Suppressor macrophage treated with lipopolysaccharide for 1 hour (primary cell): ENCODE data around the gene COL20A1.

Source experiments
- DNase-seq, 3 donors: peaks; one replicate each; pipeline ENCODE4 v3.0.0-alpha.2; 2020 to 2022

COL20A1 gene

DNA sequence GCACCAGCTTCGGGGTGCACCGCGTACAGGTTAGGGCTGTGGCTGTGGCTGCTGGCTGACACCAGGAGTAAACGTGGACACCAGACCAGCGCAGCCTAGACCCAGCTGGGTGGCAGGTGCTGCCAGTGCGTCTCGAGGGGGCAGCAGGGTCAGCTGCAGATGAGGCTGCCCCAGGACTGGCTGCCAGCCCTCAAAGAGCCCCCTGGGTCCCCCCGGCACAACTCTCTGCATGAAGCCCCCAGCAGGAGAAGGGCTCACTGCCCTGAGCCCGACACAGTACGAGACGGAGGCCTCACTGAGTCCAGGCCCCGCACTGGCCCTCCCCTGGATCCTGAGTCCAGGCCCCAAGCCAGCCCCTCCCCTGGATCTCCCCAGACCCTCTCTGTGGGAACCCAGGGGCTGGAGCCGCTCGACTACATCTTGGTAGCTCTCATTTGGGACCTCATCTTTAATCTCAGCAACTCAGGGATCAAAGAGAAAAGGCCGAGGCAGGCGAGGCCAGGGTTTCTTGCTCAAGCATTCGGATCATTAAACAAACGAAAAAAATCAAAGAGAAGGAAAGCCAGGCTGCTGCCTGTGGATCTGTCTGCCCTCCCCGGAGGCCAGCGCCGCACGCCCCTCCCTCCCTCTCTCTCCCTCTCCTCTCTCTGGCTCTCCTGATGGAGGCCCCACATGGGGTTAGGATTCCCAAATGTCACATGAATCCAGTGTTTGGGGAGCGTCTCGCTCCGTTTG is 31.8 kb upstream of the COL20A1 start:
- no peak for DNase-seq

DNA sequence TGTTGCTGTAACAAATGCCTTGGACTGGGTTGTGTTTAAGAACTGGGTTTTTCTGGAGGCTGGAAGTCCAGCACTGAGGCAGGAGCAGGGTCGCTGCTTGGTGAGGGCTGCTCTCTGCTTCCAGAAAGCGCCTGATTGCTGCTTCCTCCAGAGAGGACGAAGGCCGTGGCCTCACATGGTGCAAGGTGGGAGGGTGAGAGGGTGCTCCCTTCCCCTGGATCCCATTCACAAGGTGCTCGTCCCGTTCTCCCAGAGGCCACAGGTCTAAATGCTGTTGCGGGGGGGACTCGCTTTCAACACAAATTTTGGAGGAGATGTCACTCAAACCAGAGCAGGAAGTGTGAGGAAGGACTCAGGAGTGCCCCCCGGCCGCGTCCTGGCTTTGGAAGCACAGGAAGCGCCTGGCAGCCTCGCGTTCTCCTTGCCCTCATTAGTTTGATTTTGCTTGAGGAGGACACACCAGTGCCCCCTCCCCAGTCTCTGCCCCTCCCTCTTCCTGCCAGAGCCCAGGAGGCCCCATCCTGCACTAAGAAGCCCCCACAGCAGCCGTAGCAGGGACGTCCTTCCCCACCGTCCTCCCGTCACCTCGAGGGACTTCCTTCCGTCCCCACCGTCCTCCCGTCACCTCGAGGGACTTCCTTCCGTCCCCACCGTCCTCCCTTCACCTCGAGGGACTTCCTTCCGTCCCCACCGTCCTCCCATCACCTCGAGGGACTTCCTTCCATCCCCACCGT is 31.0 kb upstream of the COL20A1 start:
- no peak for DNase-seq

DNA sequence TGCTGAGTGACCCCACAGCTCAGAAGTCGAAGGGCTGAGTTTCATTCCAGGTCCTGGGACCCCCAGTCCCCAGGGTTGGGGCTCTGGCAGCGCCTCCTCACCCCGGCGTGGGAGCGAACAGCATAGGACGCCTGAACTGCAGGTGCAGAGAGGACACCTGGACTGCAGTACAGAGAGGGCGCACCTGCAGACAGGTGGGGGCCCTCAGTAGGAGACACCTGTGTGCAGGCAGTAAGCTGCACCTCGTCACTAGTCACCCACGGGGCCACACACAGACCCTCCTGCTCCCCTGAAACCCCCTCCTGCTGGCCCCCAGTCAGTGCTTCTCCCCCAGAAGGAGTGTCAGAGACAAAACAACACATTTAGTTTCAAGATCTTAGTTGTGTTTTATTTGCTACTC is 30.1 kb upstream of the COL20A1 start:
- no peak for DNase-seq

DNA sequence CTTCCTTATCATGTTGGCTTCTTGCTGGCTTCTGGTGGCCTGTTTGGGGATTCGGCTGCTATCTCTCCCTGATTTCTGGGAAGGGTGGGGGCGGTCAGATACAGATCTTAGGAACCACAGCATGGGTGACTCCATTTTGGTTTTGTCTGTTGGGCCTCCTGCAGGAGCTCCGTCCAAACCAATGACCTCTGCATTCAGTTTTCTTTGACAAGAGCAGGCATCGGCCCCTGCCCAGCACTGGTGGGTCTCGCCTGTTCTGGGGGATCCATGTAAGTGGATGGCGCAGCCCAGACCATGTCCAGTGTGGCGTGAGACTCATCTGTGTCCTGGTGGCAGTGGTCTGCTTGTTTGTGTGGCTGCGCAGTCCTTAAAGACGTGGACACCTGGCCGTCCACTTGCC is 29.0 kb upstream of the COL20A1 start:
- DNase-seq = no peak

DNA sequence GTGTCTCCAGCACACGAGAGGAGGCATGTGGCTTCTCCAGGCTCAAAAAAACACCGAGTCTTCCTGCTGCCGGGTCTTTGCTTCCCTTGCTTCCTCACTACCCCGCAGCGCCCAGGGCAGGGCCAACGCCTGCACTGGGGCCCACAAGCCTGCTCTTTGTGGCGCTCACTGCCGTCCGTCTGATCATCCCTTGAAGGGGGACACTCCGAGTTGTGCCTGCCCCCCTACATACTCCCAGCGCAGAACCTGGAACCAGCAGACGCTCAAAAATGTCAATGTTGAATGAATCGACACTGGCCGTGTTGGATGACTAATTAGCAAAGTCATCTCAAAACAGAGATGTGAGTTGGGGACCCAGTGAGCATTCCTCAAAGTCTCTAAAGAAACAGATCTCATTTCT is 28.5 kb upstream of the COL20A1 start:
- DNase-seq = no peak

DNA sequence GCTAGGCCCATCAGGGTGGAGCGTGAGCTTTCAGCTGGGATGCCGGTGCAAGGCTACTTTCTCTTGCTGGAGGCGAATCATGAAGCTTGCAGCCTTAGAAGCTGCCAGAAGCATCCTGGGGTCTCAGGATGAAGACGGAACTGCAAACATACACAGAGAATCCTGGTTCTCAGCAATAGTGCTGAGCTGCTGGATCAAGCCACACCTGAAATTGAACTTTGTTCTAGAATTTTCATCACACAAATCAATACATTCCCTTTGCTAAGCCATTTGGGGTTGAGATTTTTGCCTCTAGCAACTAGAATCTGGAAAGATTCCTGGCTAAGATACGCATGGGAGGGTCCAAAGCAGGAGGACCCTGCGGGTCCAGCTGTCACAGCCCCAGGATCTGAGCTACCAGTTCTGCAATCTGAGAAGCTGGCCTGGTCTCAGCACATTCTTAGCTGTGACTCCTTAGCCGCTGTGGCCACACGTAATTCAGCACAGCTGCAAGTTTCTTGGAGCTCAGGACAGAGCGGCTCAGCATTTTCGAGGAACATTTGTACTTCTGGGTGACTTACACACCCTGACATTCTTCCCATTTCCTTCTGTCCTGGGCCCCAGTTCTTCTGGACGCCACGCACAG is 27.0 kb upstream of the COL20A1 start:
- no peak for DNase-seq

DNA sequence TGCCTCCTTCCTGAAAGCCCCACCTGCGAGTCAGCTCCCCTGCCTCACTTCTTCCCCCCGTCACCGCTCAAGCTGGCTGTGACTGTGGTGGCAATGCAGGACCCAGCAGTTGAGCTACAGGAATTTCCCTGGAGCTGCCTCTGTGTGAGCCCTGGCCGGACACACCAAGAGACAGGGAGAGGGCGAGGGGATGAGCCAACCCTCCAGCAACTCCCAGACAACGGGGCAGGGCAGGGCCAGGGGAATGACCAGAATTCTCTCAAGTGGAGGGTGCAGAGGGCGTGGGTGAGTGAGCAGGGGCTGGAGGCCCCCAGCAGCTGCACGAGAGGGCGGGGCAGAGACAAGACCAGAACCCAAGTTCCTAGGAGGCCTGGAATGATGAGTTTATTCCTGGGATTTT is 25.3 kb upstream of the COL20A1 start:
- no peak for DNase-seq

DNA sequence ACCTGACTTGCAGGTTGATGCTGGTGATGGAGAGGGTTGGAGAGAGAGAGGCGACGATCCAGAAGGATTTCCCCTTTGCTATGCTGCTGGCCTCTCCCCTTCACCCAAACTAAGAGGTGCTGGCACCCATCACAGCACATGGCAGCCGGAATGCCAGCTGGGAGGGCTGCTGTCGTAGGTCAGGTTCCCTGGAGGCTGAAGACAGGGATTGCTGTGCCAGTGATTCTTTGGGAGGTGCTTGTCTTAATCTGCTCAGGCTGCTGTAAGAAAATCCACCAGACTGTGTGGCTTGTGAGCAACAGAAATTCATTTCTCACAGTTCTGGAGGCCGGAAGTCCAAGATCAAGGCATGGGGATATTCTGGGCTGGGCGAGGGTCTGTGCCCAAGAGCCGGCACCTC is 24.7 kb upstream of the COL20A1 start:
- DNase-seq = no peak

DNA sequence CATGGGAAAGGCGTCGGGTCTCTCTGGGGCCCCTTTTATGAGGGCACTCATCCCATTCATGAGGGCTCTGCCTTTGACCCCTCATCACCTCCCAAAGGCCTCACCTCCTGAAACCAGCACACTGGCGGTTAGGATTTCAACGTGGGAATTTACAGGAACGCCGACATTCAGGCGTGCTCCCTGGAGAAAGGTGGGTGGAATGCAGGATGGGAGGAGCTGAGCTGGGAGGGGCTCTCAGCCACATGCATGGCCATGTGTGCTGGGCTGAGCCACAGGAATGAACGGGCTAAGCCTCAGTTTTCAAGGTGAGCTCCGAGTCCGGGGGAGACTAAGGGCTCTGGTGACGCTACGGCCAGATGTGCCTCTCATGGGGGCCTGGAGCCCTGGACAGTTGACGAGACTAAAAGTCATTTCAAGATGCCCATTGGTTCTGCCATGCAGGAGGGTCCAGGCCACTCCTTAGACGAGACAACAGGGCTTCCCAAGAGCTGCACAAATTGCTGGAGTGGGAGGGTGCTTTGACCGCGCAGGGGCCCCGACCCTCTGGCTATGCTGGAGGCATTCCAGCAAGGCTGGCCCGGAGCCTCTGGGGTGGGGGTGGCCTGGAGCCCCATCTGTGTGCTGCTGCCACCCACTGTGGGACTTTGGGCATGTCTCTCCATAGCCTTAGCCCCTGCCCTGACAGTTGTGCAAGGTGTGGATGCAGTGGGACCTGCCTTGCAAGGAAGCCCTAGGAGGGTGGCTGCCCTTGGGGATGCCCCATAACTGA is 24.1 kb upstream of the COL20A1 start:
- DNase-seq = no peak

DNA sequence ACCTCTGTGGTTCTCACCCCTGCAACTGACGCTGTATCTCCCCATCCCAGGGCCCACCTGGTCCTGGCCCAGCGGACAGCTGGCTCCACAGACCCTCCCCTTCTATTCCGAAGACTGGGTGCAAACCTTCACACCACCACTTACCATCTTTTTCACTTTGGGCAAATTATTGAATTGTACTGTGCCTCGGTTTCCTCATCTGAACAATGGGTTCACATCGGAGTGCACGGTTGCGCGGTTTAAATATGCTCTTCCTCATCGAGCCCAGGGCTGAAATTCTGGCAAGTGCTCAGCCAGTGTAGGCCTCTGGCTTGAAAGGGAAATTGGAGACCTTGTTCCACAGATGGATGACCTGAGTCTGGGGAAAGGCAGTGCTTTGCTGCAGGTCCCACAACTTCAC is 23.3 kb upstream of the COL20A1 start:
- no peak for DNase-seq

DNA sequence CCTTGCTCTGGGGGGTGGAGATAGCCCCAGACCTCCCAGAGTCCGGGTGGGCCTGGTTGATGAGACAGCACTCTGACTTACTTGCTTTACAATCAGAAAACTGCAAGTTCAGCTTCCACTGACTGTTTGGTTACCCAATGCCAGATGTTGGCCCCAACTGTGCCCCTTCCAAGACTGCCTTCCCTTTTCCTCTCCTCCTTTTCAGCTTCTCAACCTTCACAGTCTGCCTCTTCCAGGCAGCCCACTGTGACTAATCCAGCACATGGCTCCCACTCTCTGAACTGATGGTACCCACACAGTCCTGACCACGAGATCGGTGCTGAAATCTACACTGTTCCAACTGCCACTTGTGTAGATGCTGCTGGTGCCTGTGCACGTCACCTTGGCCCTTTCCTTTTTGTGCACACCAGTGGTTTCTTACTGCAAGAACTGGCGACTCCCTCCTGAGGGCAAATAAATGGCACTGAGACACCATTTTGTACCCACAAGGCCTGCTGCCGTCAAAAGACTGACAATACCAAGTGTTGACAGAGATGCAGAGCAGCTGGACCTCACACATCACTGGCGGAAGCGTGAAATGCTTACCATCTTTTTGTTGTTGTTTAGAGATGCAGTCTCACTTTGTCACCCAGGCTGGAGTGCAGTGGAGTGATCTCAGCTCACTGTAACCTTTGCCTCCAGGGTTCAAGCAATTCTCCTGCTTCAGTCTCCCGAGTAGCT is 22.2 kb upstream of the COL20A1 start:
- DNase-seq = no peak

DNA sequence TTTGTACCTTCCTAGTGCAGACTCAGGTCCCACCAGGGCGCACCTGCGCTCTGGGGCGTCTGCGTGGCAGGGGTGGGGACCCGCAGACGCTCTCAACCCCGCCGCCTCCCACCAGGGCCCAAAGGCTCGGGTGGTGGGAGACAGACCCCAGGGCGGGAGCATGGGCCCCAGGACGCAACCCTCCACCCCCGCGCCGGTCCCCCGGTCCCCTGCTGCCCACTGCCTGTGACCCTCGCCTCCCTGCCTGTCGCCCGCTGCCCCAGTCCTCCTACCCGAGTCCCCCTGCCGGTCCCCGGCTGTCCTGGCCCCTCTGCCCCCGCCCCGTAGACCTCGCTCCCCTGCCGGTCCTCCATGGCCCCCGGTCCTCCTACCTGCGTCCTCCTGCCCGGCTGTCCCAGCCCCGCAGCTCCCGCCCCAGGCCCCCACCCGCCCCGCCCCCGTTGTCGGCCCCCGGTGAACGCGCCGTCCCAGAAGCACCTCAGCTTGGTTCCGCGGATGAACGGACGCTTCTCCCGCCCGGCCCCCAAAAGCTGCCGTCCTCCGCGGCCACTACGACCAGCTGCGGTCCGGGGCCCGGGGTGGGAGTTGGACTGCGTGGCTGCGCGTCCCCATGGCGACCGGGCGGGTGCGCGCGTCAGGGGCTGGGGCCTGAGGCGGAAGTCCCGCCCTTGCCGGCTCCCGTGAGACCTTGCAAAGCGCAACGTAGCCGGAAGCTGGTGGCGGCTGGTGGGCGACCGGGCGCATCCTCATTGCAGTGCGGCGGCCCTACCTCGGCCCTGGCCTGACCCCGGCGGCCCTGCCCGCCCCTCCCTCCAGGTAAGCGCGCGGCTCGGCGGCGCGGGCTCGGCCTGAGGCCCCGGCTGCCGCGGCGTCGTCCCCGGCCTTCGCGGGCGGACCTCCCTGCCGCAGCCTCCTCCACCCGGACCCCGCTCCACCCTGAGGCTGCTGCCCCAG is 20.6 kb upstream of the COL20A1 start, which contains the start of gene ARFGAP1:
Gene ARFGAP1 (plus strand): TSS at position 709 of the 954 bp plus-strand sequence. CDS start 2,768 bp downstream, outside the sequence.
- peak; percentile 93 to 97 (median 96) for DNase-seq

DNA sequence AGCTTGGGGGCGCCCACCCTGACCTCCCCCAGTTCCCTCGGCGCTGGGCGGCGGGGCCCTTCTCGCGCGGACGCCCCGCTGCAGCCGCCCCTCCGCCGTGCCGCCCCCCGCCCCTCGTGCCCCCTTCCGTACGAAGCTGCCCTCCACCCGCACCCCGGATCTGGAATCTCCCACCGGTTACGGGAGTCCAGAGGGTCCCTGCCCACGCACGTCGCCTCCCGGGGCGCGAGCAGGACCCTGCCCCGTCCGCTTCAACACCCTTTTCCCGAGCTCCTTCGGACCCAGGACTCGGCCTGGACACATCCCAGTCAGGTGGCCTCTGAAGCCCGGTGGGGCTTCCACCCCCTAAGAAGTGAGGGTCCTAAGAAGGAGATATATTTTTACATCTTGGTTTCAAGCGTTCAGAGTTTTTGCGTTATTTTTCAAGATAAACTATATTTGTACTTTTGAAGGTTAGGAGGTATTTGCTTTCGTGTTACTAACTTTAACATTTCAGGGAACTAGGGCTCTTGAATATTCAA is 19.9 kb upstream of the COL20A1 start:
- peak in 2 of 3 donors; percentile 21 to 24 for DNase-seq

DNA sequence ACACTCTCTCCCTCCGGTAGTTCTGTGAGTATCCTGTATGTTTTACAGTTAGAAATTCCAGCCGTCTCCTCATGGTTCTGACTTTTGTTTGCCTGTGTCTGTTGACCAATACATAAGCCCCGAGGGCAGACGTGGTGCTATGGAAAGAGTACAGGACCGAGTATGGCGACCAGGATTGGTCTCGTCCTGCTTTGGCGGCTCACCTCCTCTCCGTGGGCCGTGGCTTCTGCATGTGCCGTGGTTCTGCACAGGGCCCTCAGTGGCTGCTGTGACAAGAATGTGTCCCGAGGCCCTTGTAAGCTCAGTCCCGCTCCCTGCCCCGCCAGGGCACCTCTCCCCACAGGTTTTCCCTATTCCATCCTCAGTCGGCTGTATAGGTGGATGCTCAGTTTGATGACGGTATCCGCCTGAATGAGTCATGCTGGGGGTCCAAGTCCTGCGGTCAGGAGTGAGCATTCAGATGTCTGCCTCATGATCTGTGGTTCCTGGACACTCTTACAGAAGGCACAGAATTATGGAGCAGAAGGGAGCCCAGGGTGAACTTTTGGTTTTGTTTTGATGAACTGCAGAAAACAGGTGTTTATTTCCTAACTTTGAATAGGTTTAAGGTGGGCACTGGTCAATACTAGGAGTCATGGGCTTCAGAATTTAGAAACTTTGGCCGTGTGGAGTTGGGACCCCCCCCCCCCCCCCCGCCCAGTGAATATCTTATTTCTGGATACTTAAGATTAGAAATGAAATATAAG is 19.2 kb upstream of the COL20A1 start:
- DNase-seq = peak in 2 of 3 donors; percentile 4 to 33

DNA sequence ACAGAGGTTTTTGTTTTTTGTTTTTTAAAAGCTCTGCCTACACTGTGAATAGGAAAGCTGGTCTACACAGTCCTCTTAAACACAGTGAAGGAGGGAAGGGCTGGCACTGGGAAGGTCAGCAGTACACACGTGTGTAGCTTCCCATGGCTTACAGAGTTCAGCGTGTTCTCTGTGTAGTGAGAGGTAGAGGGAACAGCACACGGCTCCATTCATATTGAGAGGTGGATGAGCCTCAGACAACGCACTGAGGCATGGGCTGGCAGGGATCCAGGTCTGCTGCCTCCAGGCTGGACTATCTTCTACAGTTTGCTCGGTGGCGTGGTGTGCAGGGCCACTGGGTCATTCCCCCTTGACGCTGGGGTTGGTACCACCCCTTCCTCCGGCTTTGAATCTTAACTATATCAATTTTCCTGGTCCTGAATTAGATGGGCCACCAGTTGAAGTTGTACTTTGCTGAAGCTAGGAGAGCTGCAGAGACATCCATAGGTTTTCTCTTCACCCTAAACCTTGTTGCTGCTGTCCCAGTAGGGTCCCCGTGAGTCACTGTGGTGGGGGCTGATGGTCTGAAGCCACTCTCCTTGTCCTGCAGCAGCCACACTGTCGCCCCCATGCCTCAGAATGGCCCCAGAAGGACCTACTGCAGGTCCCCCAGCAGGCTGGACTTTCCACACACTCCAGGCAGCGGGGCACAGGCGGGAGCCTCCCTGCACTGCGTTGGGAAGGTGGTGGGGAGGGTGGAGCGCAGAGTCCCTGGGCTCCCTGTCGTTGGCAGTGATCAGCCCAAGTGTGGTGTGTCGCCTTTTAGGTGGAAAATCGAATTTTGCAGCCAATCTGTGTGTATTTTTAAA is 18.4 kb upstream of the COL20A1 start:
- no peak for DNase-seq

DNA sequence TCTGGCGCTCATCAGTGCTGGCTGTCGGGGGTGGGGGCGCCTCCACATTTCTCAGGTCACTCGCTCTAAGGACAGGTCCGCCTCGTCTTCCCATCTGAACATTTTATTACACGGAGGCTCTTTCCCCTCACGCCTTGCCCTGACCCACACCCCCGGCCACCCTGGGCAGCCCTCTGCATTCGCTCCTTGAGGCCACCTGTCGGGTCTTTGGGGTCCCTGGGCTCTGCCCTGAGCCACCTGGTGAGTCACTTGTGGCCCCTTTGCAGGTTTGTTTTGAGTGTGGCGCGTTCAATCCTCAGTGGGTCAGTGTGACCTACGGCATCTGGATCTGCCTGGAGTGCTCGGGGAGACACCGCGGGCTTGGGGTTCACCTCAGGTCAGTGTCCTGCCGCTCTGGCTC is 17.2 kb upstream of the COL20A1 start:
- DNase-seq = no peak

DNA sequence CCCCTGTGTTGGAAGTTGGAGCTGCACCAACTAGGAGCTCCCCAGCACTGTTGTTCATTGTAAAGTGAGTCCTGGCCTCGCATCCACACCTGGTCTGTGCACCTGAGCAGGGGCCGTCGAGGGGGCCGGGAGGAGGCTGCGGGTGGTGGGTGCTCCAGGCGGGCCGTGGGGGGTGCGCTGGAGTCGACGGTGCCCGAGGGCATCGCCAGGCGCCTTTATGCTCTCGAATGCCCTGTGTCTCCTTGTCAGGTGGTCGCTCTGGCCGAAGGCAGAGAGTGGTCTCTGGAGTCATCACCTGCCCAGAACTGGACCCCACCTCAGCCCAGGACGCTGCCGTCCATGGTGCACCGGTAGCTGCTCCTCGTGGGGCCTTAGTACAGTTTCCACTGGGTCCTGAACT is 16.0 kb upstream of the COL20A1 start:
- no peak for DNase-seq

DNA sequence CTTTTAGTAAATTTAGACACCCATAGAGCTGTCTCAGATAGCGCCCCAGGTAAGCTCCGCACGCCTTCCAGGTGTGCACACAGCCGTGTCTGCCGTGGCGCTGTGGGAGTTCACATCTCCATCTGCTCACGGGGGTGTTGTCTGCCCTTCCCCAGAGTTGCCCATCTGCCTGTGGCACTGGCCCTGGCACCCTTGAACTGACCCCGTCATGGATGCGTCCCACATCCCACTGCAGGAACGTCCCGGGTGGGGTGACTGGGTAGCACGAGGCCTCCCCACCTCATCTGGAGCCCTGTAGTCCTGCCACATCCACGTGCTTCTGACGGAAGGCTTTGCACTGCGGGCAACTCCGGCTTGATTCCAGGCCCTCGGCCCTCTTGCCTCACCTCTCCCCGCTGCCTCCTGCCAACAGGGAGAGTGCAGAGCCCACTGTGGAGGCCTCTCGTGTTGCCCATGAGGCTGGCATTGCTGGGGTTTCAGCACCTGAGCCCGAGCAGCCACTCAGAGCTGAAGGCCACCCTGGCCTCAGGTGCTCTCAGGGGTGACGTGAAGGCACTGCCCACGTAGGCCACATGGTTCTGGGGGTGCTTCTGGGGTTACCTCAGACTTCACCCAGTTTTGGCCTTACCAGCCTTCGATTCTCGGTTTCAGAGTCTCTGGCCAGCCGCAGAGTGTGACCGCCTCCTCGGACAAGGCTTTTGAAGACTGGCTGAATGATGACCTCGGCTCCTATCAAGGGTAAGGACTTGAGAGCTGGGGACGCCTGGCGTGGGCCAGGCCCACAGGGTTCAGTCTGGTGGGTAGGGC is 15.3 kb upstream of the COL20A1 start:
- DNase-seq = no peak
